ENCODE results near the gene CLCA2. TPM values are rescaled to one million over a fixed set of nuclear protein-coding genes. Genes with fewer than 3 reads are reported as not detected.

The CLCA2 gene
- total and polyA plus RNA-seq, 2 donors (not counting 1 experiment from before 2014, with no cell fraction given): not detected

DNA sequence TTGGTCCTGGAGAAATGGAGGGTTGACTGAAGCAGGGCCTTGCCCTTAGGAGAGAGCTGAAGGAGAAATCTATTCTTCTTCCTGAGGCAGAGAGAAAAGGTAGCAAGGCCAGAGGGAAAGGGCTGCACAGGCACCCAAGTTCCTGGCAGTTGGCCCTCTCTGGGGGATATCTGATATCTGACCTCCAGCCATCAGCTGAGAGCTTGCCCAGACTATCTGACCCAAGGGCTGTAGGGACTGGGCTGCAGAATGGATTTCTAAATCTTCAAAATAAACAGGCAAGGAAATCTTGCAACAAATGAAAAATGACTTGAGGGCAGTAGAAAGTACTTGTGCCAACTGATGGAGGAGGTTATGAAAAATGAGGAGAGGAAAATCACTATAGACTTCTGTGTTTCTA, 498 bp upstream of the CLCA2 start:
- Mint-ChIP-seq H3K27ac (no peak overlapping the region), H3K9me3 (ENCODE audit: insufficient read depth) (no peaks in the 10 kb centered on the region), H3K4me1 (peaks cover 4% of the 10 kb centered on the region), H3K4me3 (no peak overlapping the region), H3K27me3 (peaks cover 15% of the 10 kb centered on the region)
- no peaks in the 10 kb centered on the region for H3K36me3 ChIP-seq (replicated peaks in 1 of 2; ENCODE audit: control extremely low read depth in 1 of 2, control insufficient read depth in 1 of 2, extremely low read depth in 1 of 2, insufficient read depth in 2 of 2, low read length in 1 of 2)
- no peak overlapping the region for H2AFZ ChIP-seq (ENCODE audit: insufficient read depth, low read depth, low read length, poor library complexity, severe bottlenecking)
- CTCF ChIA-PET: interaction anchor here (1.4 kb wide), 1 partner anchor 14 kb away, joined by 3 read pairs; no protein-coding TSS in a partner anchor
- TF ChIP-seq, protein P1, sequence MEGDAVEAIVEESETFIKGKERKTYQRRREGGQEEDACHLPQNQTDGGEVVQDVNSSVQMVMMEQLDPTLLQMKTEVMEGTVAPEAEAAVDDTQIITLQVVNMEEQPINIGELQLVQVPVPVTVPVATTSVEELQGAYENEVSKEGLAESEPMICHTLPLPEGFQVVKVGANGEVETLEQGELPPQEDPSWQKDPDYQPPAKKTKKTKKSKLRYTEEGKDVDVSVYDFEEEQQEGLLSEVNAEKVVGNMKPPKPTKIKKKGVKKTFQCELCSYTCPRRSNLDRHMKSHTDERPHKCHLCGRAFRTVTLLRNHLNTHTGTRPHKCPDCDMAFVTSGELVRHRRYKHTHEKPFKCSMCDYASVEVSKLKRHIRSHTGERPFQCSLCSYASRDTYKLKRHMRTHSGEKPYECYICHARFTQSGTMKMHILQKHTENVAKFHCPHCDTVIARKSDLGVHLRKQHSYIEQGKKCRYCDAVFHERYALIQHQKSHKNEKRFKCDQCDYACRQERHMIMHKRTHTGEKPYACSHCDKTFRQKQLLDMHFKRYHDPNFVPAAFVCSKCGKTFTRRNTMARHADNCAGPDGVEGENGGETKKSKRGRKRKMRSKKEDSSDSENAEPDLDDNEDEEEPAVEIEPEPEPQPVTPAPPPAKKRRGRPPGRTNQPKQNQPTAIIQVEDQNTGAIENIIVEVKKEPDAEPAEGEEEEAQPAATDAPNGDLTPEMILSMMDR (IDR thresholded peaks at IDR 0.05): no peak
- no peak for TF ChIP-seq EZH2 (IDR thresholded peaks at IDR 0.05; ENCODE audit: borderline replicate concordance, insufficient read depth, low read depth, low read length, poor library complexity, severe bottlenecking)
- no peak overlapping the region for H3K27ac ChIP-seq (ENCODE audit: low read length in 2 of 2)
- no peaks in the 10 kb centered on the region for H3K79me2 ChIP-seq (ENCODE audit: control insufficient read depth, insufficient read depth, low read length)
- H3K27me3 ChIP-seq (replicated peaks in 1 of 4; ENCODE audit: control extremely low read depth in 1 of 4, control insufficient read depth in 3 of 4, insufficient read depth in 4 of 4, low read length in 3 of 4): no peaks in the 10 kb centered on the region
- peaks cover 0 to 3% of the 10 kb centered on the region in 2 donors for H3K4me1 ChIP-seq (ENCODE audit: control insufficient read depth in 2 of 2, insufficient read depth in 2 of 2, low read length in 2 of 2)
- H3K4me3 ChIP-seq (ENCODE audit: control extremely low read depth in 1 of 5, extremely low read depth in 1 of 5, insufficient read depth in 1 of 5, low read depth in 2 of 5, low read length in 4 of 5): no peak overlapping the region
- H3K4me2 ChIP-seq (replicated peaks; ENCODE audit: low read depth, low read length, poor library complexity, severe bottlenecking): no peak overlapping the region
- POLR2A ChIA-PET: no interaction called here
- ATAC-seq (ENCODE audit: low read depth): no peak
- no peak overlapping the region for H3K9ac ChIP-seq (ENCODE audit: low read length)
- intact Hi-C loops (cut with micrococcal nuclease): no loop called here
- H4K20me1 ChIP-seq (ENCODE audit: control insufficient read depth, insufficient read depth, low read length, poor library complexity, severe bottlenecking): no peaks in the 10 kb centered on the region
- H3K9me3 ChIP-seq (ENCODE audit: control extremely low read depth in 1 of 3, control insufficient read depth in 2 of 3, insufficient read depth in 1 of 3, low read length in 2 of 3): no peaks in the 10 kb centered on the region
- DNase-seq: no peak

- H3K4me3 Mint-ChIP-seq: no peak overlapping the region
- no peaks in the 10 kb centered on the region for H3K79me2 ChIP-seq (ENCODE audit: control insufficient read depth, insufficient read depth, low read length)
- no peak for TF ChIP-seq EZH2 (IDR thresholded peaks at IDR 0.05; ENCODE audit: borderline replicate concordance, insufficient read depth, low read depth, low read length, poor library complexity, severe bottlenecking)
- TF ChIP-seq, protein P1 (IDR thresholded peaks at IDR 0.05): no peak
- no peaks in the 10 kb centered on the region for H3K4me1 Mint-ChIP-seq
- peak overlapping the region; percentile 3 for H2AFZ ChIP-seq (ENCODE audit: insufficient read depth, low read depth, low read length, poor library complexity, severe bottlenecking)
- no peaks in the 10 kb centered on the region for H3K36me3 ChIP-seq (replicated peaks in 1 of 2; ENCODE audit: control extremely low read depth in 1 of 2, control insufficient read depth in 1 of 2, extremely low read depth in 1 of 2, insufficient read depth in 2 of 2, low read length in 1 of 2)
- no peaks in the 10 kb centered on the region for H3K9me3 ChIP-seq (ENCODE audit: control extremely low read depth in 1 of 3, control insufficient read depth in 2 of 3, insufficient read depth in 1 of 3, low read length in 2 of 3)
- H3K27me3 ChIP-seq (replicated peaks in 1 of 4; ENCODE audit: control extremely low read depth in 1 of 4, control insufficient read depth in 3 of 4, insufficient read depth in 4 of 4, low read length in 3 of 4): no peaks in the 10 kb centered on the region
- H3K27ac Mint-ChIP-seq: no peak overlapping the region
- no peak overlapping the region for H3K4me2 ChIP-seq (replicated peaks; ENCODE audit: low read depth, low read length, poor library complexity, severe bottlenecking)
- ChIA-PET POLR2A (no interaction called here), CTCF (interaction anchor here (1.4 to 1.6 kb wide), 2 partner anchors 45 to 72 kb away, joined by 5 read pairs; no protein-coding TSS in a partner anchor)
- H3K9ac ChIP-seq (ENCODE audit: low read length): no peak overlapping the region
- no peaks in the 10 kb centered on the region for H3K9me3 Mint-ChIP-seq (ENCODE audit: insufficient read depth)
- ATAC-seq (ENCODE audit: low read depth): no peak
- 11% methylated on average over 2 of the region's 7 CpGs for WGBS (ENCODE audit: insufficient coverage)
- H3K4me1 ChIP-seq (ENCODE audit: control insufficient read depth in 2 of 2, insufficient read depth in 2 of 2, low read length in 2 of 2): no peaks in the 10 kb centered on the region
- intact Hi-C loops (cut with micrococcal nuclease): no loop called here
- DNase-seq: no peak
- peaks cover 18% of the 10 kb centered on the region for H3K27me3 Mint-ChIP-seq
- no peak overlapping the region for H3K27ac ChIP-seq (ENCODE audit: low read length in 2 of 2)
- H3K4me3 ChIP-seq (ENCODE audit: control extremely low read depth in 1 of 5, extremely low read depth in 1 of 5, insufficient read depth in 1 of 5, low read depth in 2 of 5, low read length in 4 of 5): no peak overlapping the region
- H4K20me1 ChIP-seq (ENCODE audit: control insufficient read depth, insufficient read depth, low read length, poor library complexity, severe bottlenecking): no peaks in the 10 kb centered on the region
These were observed 5.3 kb downstream of the CLCA2 start for GRCh38 chr1:86429122-86429725.

Data from B cell (primary cell).